ENCODE results near the gene CHI3L2.

DNA sequence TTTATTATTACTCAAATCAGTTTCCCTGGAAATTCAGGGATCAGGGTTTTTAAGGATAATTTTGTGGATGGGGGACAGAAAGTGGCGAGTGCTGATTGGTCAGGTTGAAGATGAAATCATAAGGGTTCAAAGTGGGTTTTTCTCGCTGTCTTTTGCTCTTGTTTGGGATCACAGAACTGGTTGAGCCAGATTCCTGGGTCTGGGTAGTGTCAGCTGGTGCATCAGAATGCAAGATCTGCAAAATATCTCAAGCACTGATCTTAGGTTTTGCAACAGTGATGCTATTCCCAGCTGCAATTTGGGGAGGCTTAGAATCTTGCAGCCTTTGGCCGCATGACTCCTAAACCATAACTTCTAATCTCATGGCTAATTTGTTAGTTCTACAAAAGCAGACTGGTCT, 9.3 kb downstream of the CHI3L2 start:
- TF ChIP-seq POLR2A (IDR thresholded peaks at IDR 0.05) (no peak), POLR2AphosphoS5 (IDR thresholded peaks at IDR 0.05) (no peak), EP300 (IDR thresholded peaks at IDR 0.05) (no peak)
- TF ChIP-seq, protein P1, sequence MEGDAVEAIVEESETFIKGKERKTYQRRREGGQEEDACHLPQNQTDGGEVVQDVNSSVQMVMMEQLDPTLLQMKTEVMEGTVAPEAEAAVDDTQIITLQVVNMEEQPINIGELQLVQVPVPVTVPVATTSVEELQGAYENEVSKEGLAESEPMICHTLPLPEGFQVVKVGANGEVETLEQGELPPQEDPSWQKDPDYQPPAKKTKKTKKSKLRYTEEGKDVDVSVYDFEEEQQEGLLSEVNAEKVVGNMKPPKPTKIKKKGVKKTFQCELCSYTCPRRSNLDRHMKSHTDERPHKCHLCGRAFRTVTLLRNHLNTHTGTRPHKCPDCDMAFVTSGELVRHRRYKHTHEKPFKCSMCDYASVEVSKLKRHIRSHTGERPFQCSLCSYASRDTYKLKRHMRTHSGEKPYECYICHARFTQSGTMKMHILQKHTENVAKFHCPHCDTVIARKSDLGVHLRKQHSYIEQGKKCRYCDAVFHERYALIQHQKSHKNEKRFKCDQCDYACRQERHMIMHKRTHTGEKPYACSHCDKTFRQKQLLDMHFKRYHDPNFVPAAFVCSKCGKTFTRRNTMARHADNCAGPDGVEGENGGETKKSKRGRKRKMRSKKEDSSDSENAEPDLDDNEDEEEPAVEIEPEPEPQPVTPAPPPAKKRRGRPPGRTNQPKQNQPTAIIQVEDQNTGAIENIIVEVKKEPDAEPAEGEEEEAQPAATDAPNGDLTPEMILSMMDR (IDR thresholded peaks at IDR 0.05): no peak
